PC-3 (cell line): ENCODE data around the gene FBXO31. TPM values are rescaled to one million over a fixed set of nuclear protein-coding genes. Genes with fewer than 3 reads are reported as not detected.

Source experiments
- ATAC-seq: fragments of 200-7000 bp; cut with Tn5 transposase; 2 replicates; pipeline ENCODE4 v1.9.1; 2020; ENCODE audit warnings: mild to moderate bottlenecking, moderate library complexity
- BruUV-seq: library from RNA; stranded (reverse); fragments of 400-500 nt; replicated peaks from 2 replicates; lab custom pipeline; 2021; lab: Mats Ljungman, UMichigan
- CTCF ChIA-PET: fragments of 300-600 bp; sonication (Branson Sonifier 250); formaldehyde crosslinking; loops from one replicate; lab custom pipeline; 2022; ENCODE audit warnings: antibody characterized with exemption; lab: Charles Lee
- POLR2A ChIA-PET: fragments of 300-600 bp; sonication (Branson Sonifier 250); formaldehyde crosslinking; loops from one replicate; lab custom pipeline; 2022; ENCODE audit warnings: antibody characterized with exemption; ENCODE audit not compliant: unreplicated experiment; lab: Charles Lee
- DNase-seq: peaks from one replicate; pipeline ENCODE4 v3.0.0-alpha.2; 2015
- H2AFZ ChIP-seq: fragments of 300-600 bp; sonication (generic); 2 replicates; pipeline ENCODE4 v1.6.0; 2016; ENCODE audit warnings: antibody characterized with exemption, low read length
- H3F3A ChIP-seq: fragments of 300-600 bp; sonication (generic); one replicate; pipeline ENCODE4 v1.6.0; 2017; ENCODE audit warnings: antibody characterized with exemption, low read length, control low read depth, mild to moderate bottlenecking; ENCODE audit not compliant: unreplicated experiment
- H3K27ac ChIP-seq: fragments of 300-600 bp; sonication (generic); 2 replicates; pipeline ENCODE4 v1.5.1; 2016; ENCODE audit warnings: mild to moderate bottlenecking, low read length
- H3K27me3 ChIP-seq: fragments of 300-600 bp; sonication (generic); 2 replicates; pipeline ENCODE4 v1.6.1; 2016; ENCODE audit warnings: low read length, mixed read lengths
- H3K36me3 ChIP-seq: fragments of 300-600 bp; sonication (generic); 2 replicates; pipeline ENCODE4 v1.6.1; 2016; ENCODE audit warnings: low read depth, mixed run types, low read length, mixed read lengths
- H3K4me1 ChIP-seq: fragments of 300-600 bp; sonication (generic); 2 replicates; pipeline ENCODE4 v1.5.1; 2016; ENCODE audit warnings: low read length; ENCODE audit not compliant: insufficient read depth
- H3K4me2 ChIP-seq: fragments of 300-600 bp; sonication (generic); 2 replicates; pipeline ENCODE4 v1.6.0; 2016; ENCODE audit warnings: low read length
- H3K4me3 ChIP-seq: fragments of 300-600 bp; sonication (generic); 2 replicates; pipeline ENCODE4 v1.5.1; 2016; ENCODE audit warnings: mild to moderate bottlenecking, low read length, mixed read lengths
- H3K79me2 ChIP-seq: fragments of 300-600 bp; sonication (generic); 2 replicates; pipeline ENCODE4 v1.6.1; 2017; ENCODE audit warnings: low read length, mixed read lengths
- H3K9ac ChIP-seq: fragments of 300-600 bp; sonication (generic); 2 replicates; pipeline ENCODE4 v1.6.0; 2016; ENCODE audit warnings: mild to moderate bottlenecking, low read length
- H3K9me2 ChIP-seq: fragments of 300-600 bp; sonication (generic); replicated peaks from 2 replicates; pipeline ENCODE4 v1.6.1; 2016; ENCODE audit warnings: mixed run types, low read length, mixed read lengths
- H3K9me3 ChIP-seq: fragments of 300-600 bp; sonication (generic); 2 replicates; pipeline ENCODE4 v1.6.1; 2016; ENCODE audit warnings: low read length, mixed read lengths
- H4K20me1 ChIP-seq: fragments of 300-600 bp; sonication (generic); 2 replicates; pipeline ENCODE4 v1.6.1; 2016; ENCODE audit warnings: low read length, mixed read lengths
- CTCF ChIP-seq: fragments of 300-600 bp; sonication (generic); conservative IDR thresholded peaks from 2 replicates; pipeline ENCODE4 v1.5.1; 2017; ENCODE audit warnings: antibody characterized with exemption, low read depth, mild to moderate bottlenecking, low read length
- EZH2 ChIP-seq: fragments of 300-600 bp; sonication (generic); IDR thresholded peaks from one replicate; pipeline ENCODE4 v1.6.1; 2017; ENCODE audit warnings: antibody characterized with exemption, mild to moderate bottlenecking, low read length; ENCODE audit not compliant: unreplicated experiment
- EZH2phosphoT487 ChIP-seq: fragments of 300-600 bp; sonication (generic); IDR thresholded peaks from 2 replicates; pipeline ENCODE4 v1.6.1; 2018; ENCODE audit warnings: mild to moderate bottlenecking, antibody characterized with exemption, low read length, borderline replicate concordance
- intact Hi-C: fragments of 100-400 bp; cut with micrococcal nuclease; formaldehyde crosslinking; loops from 2 replicates; pipeline ENCODE4 v1.9.0; 2023
- total RNA-seq: library from RNA; depleted of rRNA; stranded (reverse); fragments of >200 nt; gene quantifications from 2 replicates; pipeline ENCODE4 v1.2.3, GENCODE V29; 2014

FBXO31 gene
- total RNA-seq, 1 experiment from 2014 or later: 14.8 TPM

- no peak for ATAC-seq
- Histone ChIP-seq H3K4me3 (no peak overlapping the region), H3K9me3 (no peaks in the 10 kb centered on the region), H2AFZ (no peak overlapping the region), H4K20me1 (no peaks in the 10 kb centered on the region), H3K79me2 (no peaks in the 10 kb centered on the region), H3K36me3 (no peaks in the 10 kb centered on the region), H3K27me3 (no peaks in the 10 kb centered on the region), H3F3A (no peaks in the 10 kb centered on the region), H3K9me2 (no peaks in the 10 kb centered on the region), H3K4me1 (no peaks in the 10 kb centered on the region), H3K4me2 (no peak overlapping the region), H3K27ac (no peak overlapping the region), H3K9ac (no peak overlapping the region)
- intact Hi-C loops: no loop called here
- ChIA-PET CTCF (no interaction called here), POLR2A (no interaction called here)
- TF ChIP-seq CTCF (no peak), EZH2 (no peak), EZH2phosphoT487 (no peak)
- DNase-seq: no peak
- no TSS peak for BruUV-seq
Measured at GRCh38 chr16:87333101-87333500, 50.5 kb downstream of the FBXO31 start.

DNA sequence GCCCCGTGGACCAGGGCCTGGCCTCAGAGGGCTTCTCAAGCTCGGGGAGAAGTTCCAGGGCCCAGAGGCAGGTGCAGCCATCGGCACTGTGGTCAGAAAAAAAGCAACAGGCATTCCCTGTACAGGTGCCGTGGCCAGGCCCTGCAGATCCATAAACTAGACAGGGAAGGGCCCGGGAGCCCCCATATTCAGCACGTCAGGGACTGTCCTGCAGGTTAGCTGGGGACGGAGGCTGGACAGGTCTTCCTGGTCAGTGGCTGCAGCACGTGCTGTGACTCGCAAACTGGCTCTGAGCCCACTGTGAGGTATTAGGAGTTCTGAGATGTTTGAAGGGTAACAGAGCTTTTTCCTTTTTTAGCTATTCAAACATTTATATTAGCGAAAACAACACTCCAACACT, 51.4 kb downstream of the FBXO31 start:
- H3K9ac ChIP-seq: no peak overlapping the region
- no peak overlapping the region for H3K27ac ChIP-seq
- no peaks in the 10 kb centered on the region for H3K79me2 ChIP-seq
- CTCF ChIA-PET: no interaction called here
- H3K36me3 ChIP-seq: no peaks in the 10 kb centered on the region
- no peaks in the 10 kb centered on the region for H3K4me1 ChIP-seq
- H3K27me3 ChIP-seq: no peaks in the 10 kb centered on the region
- ATAC-seq (no peak), DNase-seq (peak; percentile 12)
- H4K20me1 ChIP-seq: no peaks in the 10 kb centered on the region
- no peaks in the 10 kb centered on the region for H3F3A ChIP-seq
- BruUV-seq: no TSS peak
- no peaks in the 10 kb centered on the region for H3K9me2 ChIP-seq
- TF ChIP-seq CTCF: no peak
- TF ChIP-seq EZH2phosphoT487: no peak
- TF ChIP-seq EZH2: no peak
- no peak overlapping the region for H3K4me2 ChIP-seq
- POLR2A ChIA-PET: no interaction called here
- H3K4me3 ChIP-seq: no peak overlapping the region
- no peaks in the 10 kb centered on the region for H3K9me3 ChIP-seq
- H2AFZ ChIP-seq: no peak overlapping the region
- intact Hi-C loops: no loop called here

GRCh38 chr16:87331241-87331801, 52.3 kb downstream of the FBXO31 start:
- POLR2A ChIA-PET: no interaction called here
- CTCF ChIA-PET: no interaction called here
- Histone ChIP-seq H3K4me2 (no peak overlapping the region), H3F3A (no peaks in the 10 kb centered on the region), H3K4me1 (no peaks in the 10 kb centered on the region), H3K4me3 (no peak overlapping the region), H3K9ac (no peak overlapping the region), H3K79me2 (no peaks in the 10 kb centered on the region), H3K27ac (no peak overlapping the region), H2AFZ (no peak overlapping the region), H3K9me3 (no peaks in the 10 kb centered on the region), H3K36me3 (no peaks in the 10 kb centered on the region), H4K20me1 (no peaks in the 10 kb centered on the region), H3K27me3 (no peaks in the 10 kb centered on the region), H3K9me2 (no peaks in the 10 kb centered on the region)
- no peak for ATAC-seq
- BruUV-seq: no TSS peak
- no peak for TF ChIP-seq EZH2phosphoT487
- TF ChIP-seq EZH2: no peak
- TF ChIP-seq CTCF: no peak
- intact Hi-C loops: no loop called here
- DNase-seq: no peak
